Coronary artery (tissue), 2 donors: ENCODE measurements around the gene SORL1-AS1.

Experiments used
- DNase-seq: peaks from one replicate; pipeline ENCODE4 v3.0.0-alpha.2; 2017; ENCODE audit warnings: low spot score
- H3K27ac ChIP-seq, 2 donors: fragments of 200-600 bp; sonication (generic); one replicate each; pipeline ENCODE4 v1.5.1; 2016 to 2019
- H3K4me3 ChIP-seq: fragments of 200-600 bp; sonication (generic); 2 replicates; pipeline ENCODE4 v1.5.1; 2016; ENCODE audit warnings: mild to moderate bottlenecking, moderate library complexity
- TF ChIP-seq, protein P1 (sequence below): fragments of 200-600 bp; sonication (generic); IDR thresholded peaks from one replicate; pipeline ENCODE4 v1.5.1; 2019; ENCODE audit warnings: antibody characterized with exemption

The SORL1-AS1 gene

DNA sequence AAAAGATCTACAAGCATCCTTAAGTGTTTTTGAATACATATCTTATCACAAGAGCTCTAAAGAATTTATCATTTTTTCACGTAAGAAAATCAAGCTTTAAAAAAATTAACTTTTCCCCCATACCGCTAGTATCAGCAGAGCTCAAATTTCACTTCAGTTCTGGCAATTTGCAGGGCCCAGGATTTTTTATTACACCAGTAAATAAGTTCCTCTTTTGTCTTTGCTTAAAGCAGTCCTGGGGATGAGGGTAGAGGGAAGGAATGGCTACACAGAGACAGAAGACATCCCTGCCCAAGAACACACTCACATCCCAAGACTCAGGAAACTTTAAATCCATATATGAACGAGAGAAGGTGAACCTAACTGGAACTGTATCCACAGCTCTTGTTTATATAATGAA lies 23.2 kb downstream of the SORL1-AS1 start:
- Histone ChIP-seq H3K4me3 (no peak overlapping the region), H3K27ac (no peak overlapping the region)
- no peak for DNase-seq
- TF ChIP-seq, protein P1, sequence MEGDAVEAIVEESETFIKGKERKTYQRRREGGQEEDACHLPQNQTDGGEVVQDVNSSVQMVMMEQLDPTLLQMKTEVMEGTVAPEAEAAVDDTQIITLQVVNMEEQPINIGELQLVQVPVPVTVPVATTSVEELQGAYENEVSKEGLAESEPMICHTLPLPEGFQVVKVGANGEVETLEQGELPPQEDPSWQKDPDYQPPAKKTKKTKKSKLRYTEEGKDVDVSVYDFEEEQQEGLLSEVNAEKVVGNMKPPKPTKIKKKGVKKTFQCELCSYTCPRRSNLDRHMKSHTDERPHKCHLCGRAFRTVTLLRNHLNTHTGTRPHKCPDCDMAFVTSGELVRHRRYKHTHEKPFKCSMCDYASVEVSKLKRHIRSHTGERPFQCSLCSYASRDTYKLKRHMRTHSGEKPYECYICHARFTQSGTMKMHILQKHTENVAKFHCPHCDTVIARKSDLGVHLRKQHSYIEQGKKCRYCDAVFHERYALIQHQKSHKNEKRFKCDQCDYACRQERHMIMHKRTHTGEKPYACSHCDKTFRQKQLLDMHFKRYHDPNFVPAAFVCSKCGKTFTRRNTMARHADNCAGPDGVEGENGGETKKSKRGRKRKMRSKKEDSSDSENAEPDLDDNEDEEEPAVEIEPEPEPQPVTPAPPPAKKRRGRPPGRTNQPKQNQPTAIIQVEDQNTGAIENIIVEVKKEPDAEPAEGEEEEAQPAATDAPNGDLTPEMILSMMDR: no peak

DNA sequence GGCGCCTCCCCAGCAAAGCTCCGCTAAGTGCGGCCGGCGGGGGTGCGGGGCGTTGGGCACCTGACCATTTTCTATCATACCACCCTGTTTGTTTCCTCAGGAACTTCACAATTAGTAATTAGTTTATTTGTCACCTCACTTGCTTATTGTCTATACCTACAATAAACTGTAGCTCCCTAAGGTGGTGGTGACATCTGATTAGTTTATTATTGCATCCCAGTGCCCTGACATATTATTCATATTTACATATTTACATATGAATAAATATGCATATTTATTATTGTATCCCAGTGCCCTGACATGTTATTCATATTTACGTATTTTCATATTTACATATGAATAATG lies 25.4 kb downstream of the SORL1-AS1 start:
- peak overlapping the region; percentile 64 for H3K4me3 ChIP-seq
- no peak for DNase-seq
- no peak overlapping the region for H3K27ac ChIP-seq
- TF ChIP-seq, protein P1: no peak

GRCh38 chr11:121426476-121427399 lies 26.0 kb downstream of the SORL1-AS1 start:
- Histone ChIP-seq H3K27ac (no peak overlapping the region), H3K4me3 (peak overlapping the region; percentile 64)
- DNase-seq: no peak
- TF ChIP-seq, protein P1: no peak

DNA sequence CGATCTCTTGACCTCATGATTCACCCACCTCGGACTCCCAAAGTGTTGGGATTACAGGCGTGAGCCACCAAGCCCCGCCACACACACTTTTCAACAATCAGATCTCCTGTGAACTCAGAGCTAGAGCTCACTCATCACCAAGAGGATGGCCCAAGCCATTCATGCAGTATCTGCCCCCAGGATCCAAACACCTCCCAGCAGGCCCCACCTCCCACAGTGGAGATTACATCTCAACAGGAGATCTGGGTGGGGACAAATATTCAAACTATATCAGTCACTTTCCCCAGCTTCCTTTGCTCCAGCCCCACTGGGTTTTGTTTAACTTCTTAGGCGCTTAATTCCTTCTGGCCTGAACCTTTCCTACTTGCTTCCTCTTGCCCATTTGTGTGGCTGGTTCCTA lies 26.9 kb downstream of the SORL1-AS1 start:
- H3K27ac ChIP-seq: no peak overlapping the region
- no peak overlapping the region for H3K4me3 ChIP-seq
- no peak for DNase-seq

DNA sequence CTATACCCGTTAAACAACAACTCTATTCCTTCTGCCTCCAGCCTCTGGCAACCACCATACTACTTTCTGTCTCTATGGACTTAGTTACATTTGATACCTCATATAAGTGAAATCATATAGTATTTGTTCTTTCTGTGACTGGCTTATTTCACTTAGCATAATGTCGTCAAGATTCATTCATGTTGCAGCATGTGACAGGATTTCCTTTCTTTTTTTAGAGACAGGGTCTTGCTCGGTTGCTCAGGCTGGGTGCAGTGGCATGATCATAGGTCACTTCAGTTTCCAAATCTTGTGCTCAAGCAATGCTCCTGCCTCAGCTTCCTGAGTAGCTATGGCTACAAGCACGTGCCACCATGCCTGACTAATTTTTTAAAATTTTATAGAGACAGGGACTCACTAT lies 30.1 kb downstream of the SORL1-AS1 start:
- no peak for DNase-seq
- Histone ChIP-seq H3K27ac (no peak overlapping the region), H3K4me3 (no peak overlapping the region)
- TF ChIP-seq, protein P1: no peak

More for the DNA sequence above, 26.9 kb downstream of the SORL1-AS1 start:
- TF ChIP-seq, protein P1: no peak

- Histone ChIP-seq H3K4me3 (no peak overlapping the region), H3K27ac (no peak overlapping the region)
- TF ChIP-seq, protein P1: no peak
- no peak for DNase-seq
Observed at GRCh38 chr11:121421149-121421901, 31.4 kb downstream of the SORL1-AS1 start.
